ENCODE measurements around the gene SCN3A. TPM values are rescaled to one million over a fixed set of nuclear protein-coding genes. Genes with fewer than 3 reads are reported as not detected.

Gene SCN3A
- total and polyA plus RNA-seq, 11 donors, result 0.39 to 2.7 (median 1.1) TPM

DNA sequence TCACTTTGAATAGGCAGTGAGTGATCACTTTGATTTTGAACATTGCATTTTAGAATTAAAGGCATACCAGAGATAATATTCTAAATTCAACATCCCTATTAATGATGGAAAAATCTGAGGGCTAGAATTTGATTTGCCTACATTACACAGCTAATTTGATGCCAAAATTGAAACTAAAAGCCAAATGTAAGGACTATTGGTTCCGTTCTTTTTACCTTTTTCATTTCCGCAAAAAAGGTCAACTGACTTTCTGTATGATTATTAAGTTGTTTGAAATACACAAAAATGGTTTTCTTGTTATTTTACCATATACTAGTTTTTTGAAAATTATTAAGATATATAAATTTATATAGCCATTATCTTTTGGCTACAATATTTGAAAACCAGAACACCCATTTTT, 117.5 kb downstream of the SCN3A start:
- intact Hi-C loops (cut with DNase I), result no loop called here
- H3K27ac ChIP-seq, result no peak overlapping the region
- TF ChIP-seq, protein P1, sequence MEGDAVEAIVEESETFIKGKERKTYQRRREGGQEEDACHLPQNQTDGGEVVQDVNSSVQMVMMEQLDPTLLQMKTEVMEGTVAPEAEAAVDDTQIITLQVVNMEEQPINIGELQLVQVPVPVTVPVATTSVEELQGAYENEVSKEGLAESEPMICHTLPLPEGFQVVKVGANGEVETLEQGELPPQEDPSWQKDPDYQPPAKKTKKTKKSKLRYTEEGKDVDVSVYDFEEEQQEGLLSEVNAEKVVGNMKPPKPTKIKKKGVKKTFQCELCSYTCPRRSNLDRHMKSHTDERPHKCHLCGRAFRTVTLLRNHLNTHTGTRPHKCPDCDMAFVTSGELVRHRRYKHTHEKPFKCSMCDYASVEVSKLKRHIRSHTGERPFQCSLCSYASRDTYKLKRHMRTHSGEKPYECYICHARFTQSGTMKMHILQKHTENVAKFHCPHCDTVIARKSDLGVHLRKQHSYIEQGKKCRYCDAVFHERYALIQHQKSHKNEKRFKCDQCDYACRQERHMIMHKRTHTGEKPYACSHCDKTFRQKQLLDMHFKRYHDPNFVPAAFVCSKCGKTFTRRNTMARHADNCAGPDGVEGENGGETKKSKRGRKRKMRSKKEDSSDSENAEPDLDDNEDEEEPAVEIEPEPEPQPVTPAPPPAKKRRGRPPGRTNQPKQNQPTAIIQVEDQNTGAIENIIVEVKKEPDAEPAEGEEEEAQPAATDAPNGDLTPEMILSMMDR (IDR thresholded peaks at IDR 0.05), result no peak
- no peak for TF ChIP-seq POLR2A (IDR thresholded peaks at IDR 0.05)
- H3K9me3 ChIP-seq, result peaks cover 0 to 22% (median 9%) of the 10 kb centered on the region in 12 donors
- no peak overlapping the region for H3K4me3 ChIP-seq
- no peaks in the 10 kb centered on the region for H3K4me1 ChIP-seq
- H3K36me3 ChIP-seq, result no peaks in the 10 kb centered on the region
- no peaks in the 10 kb centered on the region for H3K27me3 ChIP-seq
- 93 to 98% (median 96%) methylated on average over 2 of the region's 2 CpGs for WGBS, 4 donors
- ATAC-seq, result no peak
- no peak for DNase-seq

DNA sequence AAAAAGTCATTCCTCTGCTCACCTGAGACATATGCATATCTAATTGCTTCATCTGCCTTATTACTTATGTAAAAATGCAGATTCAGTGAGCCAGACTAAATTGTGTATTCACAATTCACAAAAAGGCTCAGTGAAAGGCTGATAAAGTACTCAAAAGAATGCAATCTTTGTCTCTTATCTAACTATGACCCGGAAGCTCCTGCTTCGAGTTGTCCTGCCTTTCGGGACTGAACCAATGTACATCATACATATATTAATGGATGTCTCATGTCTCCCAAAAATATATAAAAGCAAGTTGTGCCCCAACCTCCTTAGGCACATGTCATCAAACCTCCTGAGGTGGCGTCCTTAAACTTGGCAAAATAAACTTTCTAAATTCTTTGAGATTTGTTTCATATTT, 120.5 kb downstream of the SCN3A start:
- WGBS, 4 donors, result 76 to 81% (median 80%) methylated on average over 4 of the region's 4 CpGs

DNA sequence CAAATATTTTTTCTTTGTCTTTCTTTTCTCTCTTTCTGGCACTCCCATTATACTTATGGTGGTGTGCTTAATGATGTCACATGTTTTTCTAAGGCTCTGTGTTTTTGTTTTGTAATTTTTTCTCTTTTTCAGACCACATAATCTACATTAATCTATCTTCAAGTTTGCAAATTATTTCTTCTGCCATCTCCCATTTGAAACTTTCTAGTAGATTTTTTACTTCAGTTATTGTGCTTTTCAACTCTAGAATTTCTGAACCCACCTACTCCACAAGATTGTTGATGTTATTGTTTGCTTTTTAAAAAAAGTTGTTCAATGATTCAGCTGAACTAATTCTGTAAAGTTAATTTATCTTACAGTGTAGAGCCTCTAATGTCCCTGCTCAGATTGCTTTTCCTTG, 121.4 kb downstream of the SCN3A start:
- Histone ChIP-seq H3K36me3 (no peaks in the 10 kb centered on the region), H3K4me3 (no peak overlapping the region), H3K27me3 (no peaks in the 10 kb centered on the region), H3K9me3 (peaks cover 0 to 22% (median 9%) of the 10 kb centered on the region in 12 donors), H3K4me1 (no peaks in the 10 kb centered on the region), H3K27ac (no peak overlapping the region)
- no peak for TF ChIP-seq POLR2A (IDR thresholded peaks at IDR 0.05)
- TF ChIP-seq, protein P1 (IDR thresholded peaks at IDR 0.05), result no peak
- no peak for ATAC-seq
- intact Hi-C loops (cut with DNase I), result no loop called here
- no peak for DNase-seq

More for the DNA sequence above, 120.5 kb downstream of the SCN3A start:
- H3K4me3 ChIP-seq, result no peak overlapping the region
- H3K9me3 ChIP-seq, result peaks cover 0 to 22% (median 9%) of the 10 kb centered on the region in 12 donors
- no peaks in the 10 kb centered on the region for H3K36me3 ChIP-seq
- H3K27ac ChIP-seq, result no peak overlapping the region
- ATAC-seq, result no peak
- H3K4me1 ChIP-seq, result no peaks in the 10 kb centered on the region
- intact Hi-C loops (cut with DNase I), result no loop called here
- H3K27me3 ChIP-seq, result no peaks in the 10 kb centered on the region
- no peak for DNase-seq
- TF ChIP-seq, protein P1 (IDR thresholded peaks at IDR 0.05), result no peak
- no peak for TF ChIP-seq POLR2A (IDR thresholded peaks at IDR 0.05)

DNA sequence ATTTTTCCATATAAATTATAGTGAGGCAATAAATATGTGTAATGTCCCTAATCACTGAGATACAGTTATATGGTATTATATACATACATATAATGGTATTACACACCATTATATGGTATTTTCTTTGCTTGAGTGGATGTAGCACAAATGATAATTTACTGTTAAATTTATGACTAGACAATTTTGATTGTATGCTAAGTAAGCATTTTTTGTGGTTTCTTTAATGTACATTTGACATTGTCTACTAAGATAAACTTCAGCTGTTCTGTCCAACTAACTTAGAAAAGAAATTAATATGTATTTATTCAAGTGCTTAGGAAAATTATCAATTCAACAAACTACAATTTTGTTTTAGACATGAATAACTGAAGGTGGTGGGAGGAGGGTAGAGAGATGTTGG, 122.6 kb downstream of the SCN3A start:
- no peak for DNase-seq
- no peak overlapping the region for H3K4me3 ChIP-seq
- no peaks in the 10 kb centered on the region for H3K27me3 ChIP-seq
- TF ChIP-seq POLR2A (IDR thresholded peaks at IDR 0.05), result no peak
- TF ChIP-seq, protein P1 (IDR thresholded peaks at IDR 0.05), result no peak
- intact Hi-C loops (cut with DNase I), result no loop called here
- H3K27ac ChIP-seq, result no peak overlapping the region
- ATAC-seq, result no peak
- no peaks in the 10 kb centered on the region for H3K4me1 ChIP-seq
- H3K36me3 ChIP-seq, result no peaks in the 10 kb centered on the region
- H3K9me3 ChIP-seq, result peaks cover 0 to 22% (median 9%) of the 10 kb centered on the region in 12 donors
